Left lung (tissue), 10 donors: ENCODE data around the gene PRAF2. TPM values are rescaled to one million over a fixed set of nuclear protein-coding genes. Genes with fewer than 3 reads are reported as not detected.
A peak's percentile ranks its signal among the peaks of the same experiment; 100 is the strongest.

Source experiments
- ATAC-seq: fragments of 200-7000 bp; cut with Tn5 transposase; one replicate; pipeline ENCODE4 v1.9.1; 2020; ENCODE audit warnings: moderate library complexity
- DNase-seq, 4 donors: peaks; one replicate each; pipeline ENCODE4 v3.0.0-alpha.2; 2013 to 2020
- H3K27ac ChIP-seq, 2 donors: fragments of 200-600 bp; sonication (generic) in 1 of 2; one replicate each; pipeline versions ENCODE4 v1.5.0 to v1.8.0; 2020 to 2021
- H3K27me3 ChIP-seq, 2 donors: fragments of 200-600 bp; sonication (generic) in 1 of 2; one replicate each; pipeline versions ENCODE4 v1.5.0 to v1.8.0; 2020 to 2021
- H3K36me3 ChIP-seq, 2 donors: fragments of 200-600 bp; sonication (generic) in 1 of 2; one replicate each; pipeline versions ENCODE4 v1.5.0 to v1.8.0; 2020 to 2021
- H3K4me1 ChIP-seq, 2 donors: fragments of 200-600 bp; one replicate each; pipeline ENCODE4 v1.8.0; 2021
- H3K4me3 ChIP-seq, 2 donors: fragments of 200-600 bp; sonication (generic) in 1 of 2; one replicate each; pipeline versions ENCODE4 v1.5.0 to v1.8.0; 2020 to 2021; ENCODE audit warnings: mild to moderate bottlenecking in 1 of 2
- H3K9me3 ChIP-seq, 2 donors: fragments of 200-600 bp; sonication (generic) in 1 of 2; one replicate each; pipeline versions ENCODE4 v1.5.0 to v1.8.0; 2020 to 2021
- CTCF ChIP-seq, 2 donors: fragments of 200-600 bp; sonication (generic) in 1 of 2; IDR thresholded peaks; one replicate each; pipeline versions ENCODE4 v1.5.0 to v1.8.0; 2021; ENCODE audit warnings: antibody characterized with exemption in 2 of 2
- intact Hi-C, 2 donors: fragments of 100-400 bp; cut with DNase I; formaldehyde crosslinking; loops; one replicate each; pipeline versions ENCODE4 v1.11.2 to v1.14.2; 2022
- polyA plus RNA-seq, 6 donors: library from polyadenylated mRNA; unstranded; fragments of 120-200 nt; gene quantifications; one replicate each; pipeline ENCODE4 v1.2.1, GENCODE V29; 2013; ENCODE audit not compliant: insufficient read length in 6 of 6
- total RNA-seq, 2 donors: library from RNA; stranded (reverse); fragmentation: NEBNext Ultra II Directional; extraction: Animal tissue kit (Norgen Biotek cat#: 25700); gene quantifications; one replicate each; pipeline ENCODE4 v1.2.1, GENCODE V29; 2021
- donor health status: DM: no; HTN: yes; CAD: no.
- donor health status: DM: no; HTN: no; CAD: no.

Gene PRAF2
- total and polyA plus RNA-seq, 8 donors: 26.6 to 40.0 (median 33.8) TPM

DNA sequence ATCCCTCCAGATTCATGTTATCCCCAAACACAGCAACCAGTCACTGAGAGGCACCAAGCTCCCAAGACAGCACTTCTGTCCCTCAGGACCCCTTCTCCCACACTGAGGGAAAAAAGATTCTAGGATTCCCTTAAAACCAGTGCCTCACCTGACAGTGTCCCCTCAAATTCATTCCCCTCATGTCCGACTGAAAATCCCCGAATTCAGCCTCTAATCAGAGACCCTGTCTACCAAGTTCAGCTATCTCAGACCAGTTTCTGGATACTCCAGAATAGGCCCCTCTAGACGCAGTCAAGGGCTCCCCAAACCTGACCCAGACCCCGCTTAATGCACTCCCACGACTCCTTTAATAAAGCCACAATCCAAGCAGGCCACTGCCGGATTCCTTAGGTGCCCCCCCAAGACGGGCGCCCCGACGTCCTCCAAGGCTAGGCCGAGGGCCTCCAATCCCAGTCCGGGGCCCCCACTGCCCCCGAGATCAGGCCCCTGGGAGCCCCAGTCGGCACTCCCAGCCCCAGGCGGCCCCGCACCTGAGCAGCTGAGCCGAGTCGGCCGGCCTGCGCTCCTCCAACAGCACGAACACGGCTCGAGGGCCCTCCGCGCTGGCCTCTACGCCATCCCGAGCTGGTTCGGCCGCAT, 31.1 kb downstream of the PRAF2 start:
- no peak for TF ChIP-seq CTCF (IDR thresholded peaks at IDR 0.05)
- Histone ChIP-seq H3K4me3 (peak overlapping the region; percentile 57 to 70), H3K27me3 (no peaks in the 10 kb centered on the region), H3K9me3 (no peaks in the 10 kb centered on the region), H3K36me3 (peaks cover 0 to 18% of the 10 kb centered on the region in 2 donors), H3K4me1 (peaks cover 11 to 25% of the 10 kb centered on the region in 2 donors), H3K27ac (peak overlapping the region; percentile 93 to 96)
- intact Hi-C loops: no loop called here
- peak; percentile 0 for ATAC-seq
- no peak for DNase-seq

DNA sequence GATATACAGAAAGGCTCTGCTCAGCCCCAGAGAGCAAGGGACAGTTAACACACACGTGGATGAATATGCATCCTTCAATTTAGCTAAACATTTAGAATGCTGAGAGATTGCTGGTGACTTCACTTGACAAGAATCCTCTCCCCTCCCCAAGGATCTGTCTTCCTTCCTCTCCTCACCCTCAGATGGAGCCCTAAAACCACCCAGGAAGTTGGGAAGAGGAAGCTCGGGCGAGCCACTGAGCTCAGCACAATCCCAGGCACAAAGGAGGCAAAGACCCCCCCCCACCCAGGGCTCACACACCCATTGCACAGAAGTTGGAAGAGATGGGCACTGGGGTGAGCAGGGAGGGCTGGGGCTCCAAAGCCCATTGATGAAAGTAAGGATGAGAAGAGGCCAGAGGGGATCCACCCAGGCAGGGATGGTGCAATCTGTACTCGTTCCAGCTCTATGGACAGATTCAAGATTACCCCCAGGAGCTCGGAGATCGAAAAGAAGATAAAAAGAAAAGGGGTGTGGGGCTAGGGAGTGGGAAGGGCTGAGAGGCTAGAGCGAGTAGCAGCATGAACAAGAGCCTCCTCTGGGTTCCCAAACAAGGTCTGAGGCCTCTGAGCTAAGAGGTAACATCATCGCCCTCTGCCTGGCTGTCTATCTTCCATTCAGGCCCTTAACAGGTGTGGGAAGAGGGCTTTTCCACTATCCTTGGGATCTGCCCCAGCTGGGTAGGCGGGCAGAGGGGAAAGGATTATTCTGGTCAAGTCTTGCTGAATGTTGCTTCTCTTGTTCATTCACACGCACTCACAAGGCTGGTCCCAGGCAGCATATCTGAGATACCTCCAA, 31.8 kb downstream of the PRAF2 start:
- intact Hi-C loops: no loop called here
- Histone ChIP-seq H3K27me3 (no peaks in the 10 kb centered on the region), H3K9me3 (no peaks in the 10 kb centered on the region), H3K4me1 (peaks cover 11 to 25% of the 10 kb centered on the region in 2 donors), H3K36me3 (peaks cover 0 to 25% of the 10 kb centered on the region in 2 donors), H3K4me3 (peak overlapping the region; percentile 57 to 70), H3K27ac (peak overlapping the region; percentile 93 to 96)
- ATAC-seq (no peak), DNase-seq (no peak)
- TF ChIP-seq CTCF (IDR thresholded peaks at IDR 0.05): no peak

DNA sequence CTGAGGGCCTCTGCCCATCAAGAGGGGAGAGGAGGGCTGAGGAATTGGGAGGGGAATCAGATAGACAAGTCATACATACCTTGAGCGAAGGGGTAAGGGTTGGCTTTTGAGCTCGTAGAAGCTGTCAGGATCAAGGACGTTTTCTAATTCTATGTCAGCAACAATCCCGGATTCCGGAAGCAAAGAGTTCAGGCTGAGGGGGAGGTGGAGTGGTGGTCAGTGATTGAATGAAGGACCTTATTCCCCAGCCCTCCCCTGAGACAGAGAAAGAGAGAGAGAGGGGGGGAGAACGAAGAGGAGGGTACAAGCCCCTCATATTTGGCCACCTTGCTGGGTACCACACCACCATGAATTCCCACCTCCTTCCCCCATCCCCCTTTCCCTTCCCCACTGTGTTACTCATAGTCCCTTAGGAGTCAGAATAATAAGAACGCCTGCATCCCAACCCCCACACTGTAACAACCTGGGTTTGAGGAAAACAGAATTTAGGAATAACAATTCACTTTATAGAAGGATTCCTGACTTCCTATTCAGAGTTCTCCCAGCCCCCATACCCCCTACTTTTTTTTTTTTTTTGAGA, 33.3 kb downstream of the PRAF2 start:
- H3K4me1 ChIP-seq: peaks cover 11 to 25% of the 10 kb centered on the region in 2 donors
- H3K27me3 ChIP-seq: no peaks in the 10 kb centered on the region
- peaks cover 0 to 40% of the 10 kb centered on the region in 2 donors for H3K36me3 ChIP-seq
- no peaks in the 10 kb centered on the region for H3K9me3 ChIP-seq
- DNase-seq (no peak), ATAC-seq (no peak)
- no peak for TF ChIP-seq CTCF (IDR thresholded peaks at IDR 0.05)
- H3K27ac ChIP-seq: peak overlapping the region; percentile 69 to 96
- H3K4me3 ChIP-seq: peak overlapping the region in 1 of 2 donors; percentile 70
- intact Hi-C loops: no loop called here

DNA sequence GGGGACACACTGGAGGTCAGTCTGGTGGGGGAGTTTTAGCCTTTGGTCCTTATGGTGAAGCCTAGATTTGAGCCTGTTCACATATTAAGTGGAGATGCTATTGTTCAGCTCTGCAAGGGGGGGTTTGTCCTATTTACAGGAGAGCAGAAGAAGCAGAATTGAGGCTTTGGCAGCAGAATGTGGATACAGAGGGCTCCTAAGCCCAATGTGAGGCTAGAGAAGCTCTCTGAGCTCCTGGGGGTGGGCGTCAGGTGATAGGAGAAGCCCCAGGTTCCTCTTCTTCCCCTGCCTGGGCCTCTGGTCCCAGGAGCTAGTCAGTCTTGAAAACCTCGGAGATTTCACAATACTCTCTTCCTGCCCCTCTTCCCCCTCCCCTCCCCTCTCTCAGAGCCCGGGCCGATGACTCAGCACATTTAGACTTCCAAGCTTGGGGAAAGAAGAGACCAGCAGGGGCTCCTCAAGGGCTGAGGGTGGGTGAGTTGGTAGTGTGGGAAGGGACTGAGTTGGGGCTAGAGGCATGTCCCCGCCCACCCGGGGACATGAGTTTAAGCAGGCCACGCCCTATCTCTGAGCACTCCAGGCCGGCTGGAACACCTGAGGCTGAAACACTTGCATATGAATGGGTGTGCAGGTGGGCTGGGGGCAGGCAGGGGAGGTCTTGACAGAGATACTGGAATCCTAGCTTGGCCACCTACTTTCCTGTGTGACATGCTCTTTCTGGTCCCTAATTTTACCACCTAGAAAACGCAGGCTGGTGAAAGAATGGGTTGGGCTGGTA, 34.0 kb downstream of the PRAF2 start:
- TF ChIP-seq CTCF (IDR thresholded peaks at IDR 0.05): no peak

More for the DNA sequence above, 34.0 kb downstream of the PRAF2 start:
- intact Hi-C loops: no loop called here
- Histone ChIP-seq H3K27me3 (no peaks in the 10 kb centered on the region), H3K27ac (peak overlapping the region; percentile 69 to 96), H3K9me3 (no peaks in the 10 kb centered on the region), H3K36me3 (peaks cover 0 to 44% of the 10 kb centered on the region in 2 donors), H3K4me1 (peaks cover 11 to 25% of the 10 kb centered on the region in 2 donors), H3K4me3 (peak overlapping the region in 1 of 2 donors; percentile 70)
- peak in 3 of 4 donors; percentile 80 to 92 (median 86) for DNase-seq
- ATAC-seq: peak; percentile 44
